ENCODE results near the gene GLI1.

- no peak for TF ChIP-seq CTCF (IDR thresholded peaks at IDR 0.05; ENCODE audit: borderline replicate concordance, extremely low read depth, low read length, poor library complexity, severe bottlenecking)
- no peak for TF ChIP-seq EZH2 (IDR thresholded peaks at IDR 0.05; ENCODE audit: borderline replicate concordance, low read depth, low read length, severe bottlenecking)
Observed at GRCh38 chr12:57474430-57474829, 14.8 kb downstream of the GLI1 start.
